HS-27A (cell line): ENCODE data around the gene ELF3.
"Not testable (repeated sequence)": the region's sequence is repeated elsewhere in the genome, so short reads cannot be mapped to it uniquely, and the experiment has no call there.

ENCODE experiments used
- DNase-seq: peaks from one replicate; pipeline ENCODE4 v3.0.0-alpha.2; 2012; ENCODE audit warnings: low read depth, missing footprints

ELF3 gene

DNA sequence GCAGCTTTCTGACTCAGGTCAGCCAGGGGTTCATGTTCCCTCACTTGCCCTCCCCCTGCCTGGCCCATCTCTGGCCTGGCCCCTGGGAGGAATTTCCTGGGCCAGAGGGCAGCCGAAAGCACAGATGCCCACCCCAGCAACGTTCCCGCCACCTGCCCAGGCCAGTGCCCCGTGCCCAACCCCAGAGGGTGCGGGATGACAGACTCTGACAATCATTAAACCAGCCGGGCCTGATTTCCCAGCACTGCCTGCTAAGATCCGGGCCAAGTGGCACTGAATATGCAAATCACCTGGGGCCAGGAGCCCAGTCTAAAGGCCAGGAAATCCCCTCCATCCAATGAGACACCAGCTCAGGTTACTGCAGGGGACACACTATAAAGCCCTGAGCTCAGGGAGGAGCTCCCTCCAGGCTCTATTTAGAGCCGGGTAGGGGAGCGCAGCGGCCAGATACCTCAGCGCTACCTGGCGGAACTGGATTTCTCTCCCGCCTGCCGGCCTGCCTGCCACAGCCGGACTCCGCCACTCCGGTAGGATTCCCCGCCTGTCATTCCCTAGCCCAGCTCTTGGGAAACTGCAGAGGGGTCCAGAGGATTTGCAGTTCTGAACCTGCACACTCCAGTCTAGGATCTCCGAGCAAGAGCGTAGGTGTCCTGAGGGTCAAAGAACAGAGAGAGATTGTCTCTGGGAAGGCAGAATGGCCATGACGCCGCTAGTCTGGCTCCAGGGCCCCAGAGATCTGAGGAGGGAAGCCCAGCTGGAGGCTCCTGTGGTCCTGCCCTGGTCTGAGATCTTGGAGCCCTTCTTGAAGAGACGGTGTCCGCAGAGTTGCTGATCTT, at the start of gene ELF3:
ELF3 (plus strand) TSS at position 408 of the 836 bp plus-strand sequence. CDS start 550 bp downstream, outside the sequence.
- no peak for DNase-seq

DNA sequence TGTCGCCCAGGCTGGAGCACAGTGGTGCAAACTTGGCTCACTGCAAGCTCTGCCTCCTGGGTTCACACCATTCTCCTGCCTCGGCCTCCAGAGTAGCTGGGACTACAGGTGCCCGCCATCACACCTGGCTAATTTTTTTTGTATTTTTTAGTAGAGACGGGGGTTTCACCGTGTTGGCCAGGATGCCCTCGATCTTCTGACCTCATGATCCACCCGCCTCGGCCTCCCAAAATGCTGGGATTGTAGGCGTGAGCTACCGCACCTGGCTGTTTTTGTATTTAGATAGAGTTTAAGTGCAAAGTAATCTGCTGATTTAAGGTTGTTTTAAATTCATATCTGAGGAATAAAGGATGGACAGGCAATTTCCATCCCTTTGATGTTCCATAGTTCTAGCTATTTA, 48.0 kb upstream of the ELF3 start:
- DNase-seq, result not testable (repeated sequence)

DNA sequence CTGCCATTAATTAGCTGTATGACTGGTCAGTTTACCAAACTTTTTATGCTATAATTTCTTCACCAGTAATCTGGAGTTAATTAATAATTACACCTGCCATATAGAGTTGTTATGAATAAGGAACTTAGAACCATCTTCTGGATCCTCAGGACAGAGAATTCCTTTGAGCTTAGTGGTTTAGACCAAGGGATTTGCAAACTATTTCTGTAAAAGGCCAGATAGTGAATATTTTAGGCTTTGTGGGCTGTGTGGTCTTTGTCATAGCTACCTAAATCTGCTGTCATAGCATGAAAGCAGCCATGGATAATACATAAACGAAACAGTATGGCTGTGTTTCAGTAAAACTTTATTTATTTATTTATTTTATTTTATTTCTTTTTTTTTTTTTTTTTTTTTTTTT, 46.1 kb upstream of the ELF3 start:
- peak; percentile 30 for DNase-seq

DNA sequence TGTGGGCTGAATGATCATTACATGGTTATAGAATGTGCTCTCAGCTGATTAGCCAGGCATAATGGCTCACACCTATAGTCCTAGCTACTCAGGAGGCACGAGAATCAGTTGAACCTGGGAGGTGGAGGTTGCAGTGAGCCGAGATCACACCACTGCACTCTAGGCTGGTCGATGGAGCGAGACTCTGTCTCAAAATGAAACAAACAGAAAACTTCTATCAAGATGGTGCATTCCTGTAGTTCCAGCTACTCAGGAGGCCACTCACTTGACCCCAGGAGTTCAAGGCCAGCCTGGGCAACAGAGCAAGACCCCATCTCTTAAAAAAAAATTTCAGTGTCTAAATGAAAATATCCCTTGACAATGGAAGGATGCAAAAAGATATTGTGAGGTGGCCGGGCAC, 44.2 kb upstream of the ELF3 start:
- no peak for DNase-seq

DNA sequence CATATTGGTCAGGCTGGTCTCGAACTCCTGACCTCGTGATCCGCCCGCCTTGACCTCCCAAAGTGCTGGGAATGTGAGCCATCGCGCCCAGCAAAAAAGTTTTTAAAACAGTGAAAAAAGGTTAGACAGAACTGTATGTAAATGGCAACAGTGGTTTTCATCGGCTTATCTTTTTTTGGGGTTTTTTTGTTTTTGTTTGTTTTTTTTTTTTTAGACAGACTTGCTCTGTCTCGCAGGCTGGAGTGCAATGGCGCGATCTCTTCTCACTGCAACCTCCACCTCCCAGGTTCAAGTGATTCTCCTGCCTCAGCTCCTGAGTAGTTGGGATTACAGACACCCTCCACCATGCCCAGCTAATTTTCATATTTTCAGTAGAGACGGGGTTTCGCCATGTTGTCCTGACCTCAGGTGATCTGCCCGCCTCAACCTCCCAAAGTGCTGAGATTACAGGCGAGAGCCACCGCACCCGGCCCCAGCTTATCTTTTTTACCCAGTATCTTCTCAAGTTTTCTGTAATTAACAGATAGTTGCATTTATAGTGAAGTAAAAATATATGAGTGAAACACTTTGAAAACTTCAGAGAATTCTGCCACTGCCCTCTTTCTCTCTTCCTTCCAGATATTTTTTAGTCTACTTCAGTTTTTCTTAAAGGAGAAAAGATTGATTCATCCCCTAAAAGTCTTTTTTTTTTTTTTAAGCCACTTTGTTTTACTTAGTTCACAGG, 42.0 kb upstream of the ELF3 start:
- no peak for DNase-seq

DNA sequence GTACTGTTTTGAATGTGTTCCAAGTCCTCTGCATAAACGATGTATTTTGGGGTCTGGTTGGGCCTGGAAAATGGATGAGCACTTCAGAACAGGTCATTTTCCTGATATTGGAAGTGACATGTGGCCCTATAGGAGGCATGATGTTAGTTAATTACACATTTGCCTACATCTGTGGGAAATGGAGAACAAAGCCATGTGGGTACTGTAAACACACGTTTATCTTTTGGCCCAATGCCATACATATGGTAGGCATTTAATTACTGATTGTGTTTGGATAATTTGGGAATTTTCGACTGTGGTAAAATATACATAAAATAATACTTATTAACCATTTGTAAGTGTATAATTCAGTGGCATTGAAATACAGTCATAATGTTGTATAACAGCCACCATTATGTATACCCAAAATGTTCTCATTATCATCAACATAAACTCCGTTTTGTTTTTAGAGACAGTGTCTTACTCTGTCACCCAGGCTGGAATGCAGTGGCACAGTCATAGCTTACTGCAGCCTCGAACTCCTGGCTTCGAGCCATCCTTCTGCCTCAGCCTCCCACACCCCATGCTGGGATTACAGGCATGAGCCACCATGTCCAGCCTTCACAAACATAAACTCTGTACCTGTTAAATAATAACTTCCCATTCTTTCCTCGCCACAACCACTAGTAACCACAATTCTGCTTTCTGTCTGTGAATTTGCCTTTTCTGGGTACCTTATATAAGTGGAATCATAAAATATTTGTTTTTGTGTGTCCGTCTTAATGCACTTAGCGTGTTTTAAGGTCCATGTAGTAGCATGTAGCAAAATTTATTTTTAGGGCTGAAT, 39.8 kb upstream of the ELF3 start:
- DNase-seq, result no peak

DNA sequence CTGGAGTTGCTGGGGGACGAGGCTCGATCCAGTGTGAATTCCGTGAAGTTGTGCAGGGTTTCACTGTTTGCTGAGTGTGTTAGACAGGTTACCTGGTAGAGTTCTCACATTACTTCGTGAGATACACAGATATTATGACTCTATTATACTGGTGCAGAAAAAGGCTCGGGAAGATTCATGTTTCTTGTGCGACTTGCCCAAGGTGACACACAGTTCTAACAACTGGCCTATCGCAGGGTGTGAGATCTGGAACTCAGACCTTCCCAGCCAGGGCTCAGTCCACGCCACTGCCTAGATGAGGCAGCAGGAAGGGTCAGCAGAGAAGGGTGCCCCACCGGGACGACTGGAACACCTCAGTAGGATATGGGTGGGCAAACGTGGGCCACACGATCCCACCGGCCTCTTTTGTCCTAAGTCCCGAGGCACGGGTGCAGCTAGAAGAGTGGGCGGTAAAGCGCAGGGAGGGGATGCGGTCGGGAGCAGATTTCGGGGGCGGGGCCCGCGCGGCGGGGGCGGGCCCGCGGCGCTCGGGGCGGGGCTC, 28.2 kb upstream of the ELF3 start:
- DNase-seq, result no peak

DNA sequence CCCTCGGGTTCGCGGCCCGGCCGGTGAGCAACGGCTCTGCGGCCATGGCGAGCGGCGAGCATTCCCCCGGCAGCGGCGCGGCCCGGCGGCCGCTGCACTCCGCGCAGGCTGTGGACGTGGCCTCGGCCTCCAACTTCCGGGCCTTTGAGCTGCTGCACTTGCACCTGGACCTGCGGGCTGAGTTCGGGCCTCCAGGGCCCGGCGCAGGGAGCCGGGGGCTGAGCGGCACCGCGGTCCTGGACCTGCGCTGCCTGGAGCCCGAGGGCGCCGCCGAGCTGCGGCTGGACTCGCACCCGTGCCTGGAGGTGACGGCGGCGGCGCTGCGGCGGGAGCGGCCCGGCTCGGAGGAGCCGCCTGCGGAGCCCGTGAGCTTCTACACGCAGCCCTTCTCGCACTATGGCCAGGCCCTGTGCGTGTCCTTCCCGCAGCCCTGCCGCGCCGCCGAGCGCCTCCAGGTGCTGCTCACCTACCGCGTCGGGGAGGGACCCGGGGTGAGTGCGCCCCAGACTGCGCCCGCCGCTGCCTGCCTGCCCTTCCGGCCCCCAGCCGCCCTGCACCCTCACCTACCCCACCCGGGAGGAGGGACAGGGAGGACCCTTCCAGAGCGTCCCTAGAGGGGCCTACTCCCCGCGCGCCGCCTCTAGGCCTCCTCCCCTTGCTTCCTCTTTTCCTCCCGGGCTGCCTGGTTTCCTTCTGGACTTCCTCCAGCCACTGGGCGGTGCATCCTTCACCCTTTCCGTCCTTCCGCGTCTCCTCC, 27.6 kb upstream of the ELF3 start, which contains the start of gene RNPEP:
RNPEP (plus strand) TSS at position 26 of the 757 bp plus-strand sequence; CDS start at position 45, 19 bp downstream.
- peak; percentile 45 for DNase-seq

DNA sequence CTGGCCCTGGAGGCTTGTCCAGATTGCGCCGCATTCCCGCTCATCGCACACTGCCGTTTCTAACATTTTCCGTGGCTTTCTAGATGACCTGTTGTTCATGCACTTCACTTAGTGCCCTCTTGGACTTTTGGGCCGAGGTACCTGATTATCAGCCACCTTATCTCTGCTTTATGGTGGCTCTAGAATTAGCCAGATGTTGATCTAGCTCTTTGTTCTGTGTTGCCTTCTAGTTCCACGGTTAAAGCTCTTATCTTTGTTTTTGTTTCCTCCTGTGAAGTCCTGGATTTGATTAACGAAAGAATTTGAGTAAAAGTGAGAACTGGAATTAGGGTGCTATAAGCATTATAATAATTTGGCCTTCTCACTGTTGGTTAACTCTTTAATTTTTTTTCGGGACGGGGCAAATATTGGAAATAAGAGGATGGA, 27.0 kb upstream of the ELF3 start:
- DNase-seq, result no peak

DNA sequence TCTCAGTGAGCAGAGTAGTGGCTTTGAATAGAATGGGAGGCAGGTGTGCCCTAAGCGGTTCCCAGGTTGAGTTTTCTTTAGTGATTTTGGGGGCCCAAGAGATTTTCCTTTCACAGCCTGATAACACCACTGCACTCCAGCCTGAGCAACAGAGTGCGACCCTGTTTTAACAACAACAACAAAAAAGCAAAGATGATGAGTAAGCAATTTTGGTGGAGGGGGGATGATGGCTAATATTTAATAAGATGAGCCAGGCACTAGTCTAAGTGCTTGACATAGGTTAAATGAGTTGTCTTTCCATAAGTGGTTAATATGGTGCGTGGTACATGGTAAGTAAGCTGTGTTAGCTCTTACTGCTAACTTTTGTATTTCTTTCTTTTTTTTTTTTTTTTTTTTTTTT, 25.9 kb upstream of the ELF3 start:
- DNase-seq, result no peak

DNA sequence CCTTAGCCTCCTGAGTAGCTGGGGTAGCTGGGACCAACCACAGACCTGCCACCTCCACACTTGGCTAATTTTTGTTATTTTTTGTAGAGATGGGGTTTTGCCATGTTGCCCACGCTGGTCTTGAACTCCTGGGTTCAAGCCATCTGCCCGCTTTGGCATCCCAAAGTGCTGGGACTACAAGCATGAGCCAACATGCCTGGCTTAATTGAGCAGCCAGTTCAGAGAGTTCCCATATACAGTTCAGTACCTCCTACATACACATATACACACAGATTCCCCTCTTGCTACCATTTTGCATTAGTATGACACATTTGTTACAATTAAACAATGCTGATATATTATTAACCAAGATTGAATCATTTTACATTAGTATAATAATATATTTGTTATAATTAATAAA, 25.0 kb upstream of the ELF3 start:
- no peak for DNase-seq

DNA sequence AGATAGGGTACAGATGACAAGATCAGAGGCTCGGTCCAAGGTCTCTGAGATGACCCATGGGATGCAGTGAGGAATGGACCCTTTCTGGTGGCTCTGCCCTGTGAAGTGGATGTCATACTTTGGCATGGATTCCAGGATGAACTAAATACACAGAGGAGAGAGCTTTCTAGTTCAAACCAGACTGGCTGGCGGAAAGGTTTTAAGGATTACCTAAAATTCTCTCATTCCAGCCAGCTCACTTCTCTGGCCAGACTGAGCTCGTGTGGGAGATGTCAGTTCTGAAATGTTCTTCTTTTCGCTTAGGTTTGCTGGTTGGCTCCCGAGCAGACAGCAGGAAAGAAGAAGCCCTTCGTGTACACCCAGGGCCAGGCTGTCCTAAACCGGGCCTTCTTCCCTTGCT, 21.8 kb upstream of the ELF3 start:
- DNase-seq, result no peak

DNA sequence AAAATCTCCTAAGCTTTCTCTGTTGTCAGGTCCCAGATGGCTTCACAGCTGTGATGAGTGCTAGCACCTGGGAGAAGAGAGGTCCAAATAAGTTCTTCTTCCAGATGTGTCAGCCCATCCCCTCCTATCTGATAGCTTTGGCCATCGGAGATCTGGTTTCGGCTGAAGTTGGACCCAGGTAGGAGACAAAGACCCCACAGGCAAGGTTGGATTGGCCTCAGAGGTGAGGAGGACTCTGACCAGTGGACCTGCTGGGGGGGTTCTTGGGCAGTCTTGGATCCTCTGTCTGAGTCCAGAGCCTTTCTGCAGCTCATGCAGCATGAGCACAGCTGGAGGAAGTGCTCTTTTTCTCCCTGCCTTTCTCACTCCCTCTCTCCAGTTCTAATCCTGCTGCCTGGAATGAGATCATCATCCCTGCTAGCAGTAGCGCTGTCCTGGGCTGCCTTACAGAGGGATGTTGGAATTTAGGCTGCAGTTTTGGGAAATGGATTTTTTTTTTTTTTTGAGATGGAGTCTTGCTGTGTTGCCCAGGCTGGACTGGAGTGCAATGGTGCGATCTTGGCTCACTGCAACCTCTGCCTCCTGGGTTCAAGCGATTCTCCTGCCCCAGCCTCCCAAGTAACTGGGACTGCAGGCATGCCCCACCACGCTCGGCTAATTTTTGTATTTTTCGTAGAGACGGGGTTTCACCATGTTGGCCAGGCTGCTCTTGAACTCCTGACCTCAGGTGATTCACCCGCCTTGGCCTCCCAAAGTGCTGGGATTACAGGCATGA, 20.8 kb upstream of the ELF3 start:
- DNase-seq, result no peak

DNA sequence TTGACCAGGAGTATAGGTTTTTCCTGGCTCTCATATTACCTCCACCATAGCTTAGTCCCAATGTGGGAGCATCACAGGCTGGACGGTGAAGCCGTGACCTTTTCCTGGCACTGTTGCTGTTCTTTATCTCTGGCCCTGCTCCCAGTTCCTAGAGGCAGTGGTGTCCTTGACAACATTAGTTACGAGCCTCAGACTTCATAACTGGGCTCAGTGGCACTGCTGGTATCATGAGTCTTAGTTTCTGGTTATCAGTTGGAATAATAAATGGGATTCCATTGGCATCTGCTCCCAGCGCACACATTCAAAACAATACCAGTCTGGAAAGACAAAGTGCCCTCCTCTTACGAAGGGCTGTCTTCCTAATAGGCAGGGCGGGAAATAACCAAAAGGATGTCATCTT, 20.0 kb upstream of the ELF3 start:
- no peak for DNase-seq

DNA sequence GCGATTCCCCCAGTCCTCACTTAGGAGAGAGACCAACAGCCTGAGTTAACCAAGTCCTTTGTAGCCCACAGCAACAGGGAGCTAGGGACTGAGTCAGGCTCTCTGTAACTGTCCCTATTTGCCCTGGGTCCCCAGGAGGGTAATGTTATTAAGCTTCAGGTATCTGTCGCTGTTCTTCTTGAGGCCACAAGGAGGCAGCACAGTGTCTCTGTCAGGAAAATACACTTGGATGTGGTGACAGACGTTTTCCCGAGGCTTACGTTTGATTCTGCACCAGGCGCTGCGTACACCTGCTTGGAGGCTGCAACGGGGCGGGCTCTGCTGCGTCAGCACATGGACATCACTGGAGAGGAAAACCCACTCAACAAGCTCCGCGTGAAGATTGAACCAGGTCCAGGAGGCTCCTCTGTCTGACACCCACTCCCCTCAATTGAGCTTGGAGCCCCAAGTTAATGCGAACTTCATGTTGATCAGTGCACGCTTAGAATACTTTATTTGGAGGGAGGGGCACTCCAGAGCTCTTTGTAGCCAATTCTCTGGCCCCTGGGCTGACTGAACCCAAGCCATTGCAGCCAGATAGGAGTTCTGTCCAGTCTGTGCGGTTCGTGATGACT, 10.7 kb upstream of the ELF3 start:
- no peak for DNase-seq

DNA sequence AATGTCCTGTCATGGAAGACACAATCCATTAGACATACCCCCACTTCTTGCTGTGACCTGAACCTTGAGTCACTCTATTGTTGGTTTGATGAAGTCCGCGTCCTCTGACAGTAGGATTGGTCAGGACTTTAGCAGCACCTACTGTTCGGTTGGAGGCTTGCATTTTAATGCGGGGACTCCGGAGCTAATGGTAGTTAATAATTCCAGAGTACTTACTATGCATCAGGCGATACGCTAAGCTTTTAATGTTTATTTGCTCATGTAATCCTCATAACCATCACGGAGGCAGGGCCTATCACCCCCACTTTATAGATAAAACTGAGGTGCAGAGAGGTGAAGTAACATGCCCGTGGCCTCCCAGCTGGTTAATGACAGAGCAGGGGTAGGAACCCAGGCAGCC, 7.9 kb upstream of the ELF3 start:
- no peak for DNase-seq

DNA sequence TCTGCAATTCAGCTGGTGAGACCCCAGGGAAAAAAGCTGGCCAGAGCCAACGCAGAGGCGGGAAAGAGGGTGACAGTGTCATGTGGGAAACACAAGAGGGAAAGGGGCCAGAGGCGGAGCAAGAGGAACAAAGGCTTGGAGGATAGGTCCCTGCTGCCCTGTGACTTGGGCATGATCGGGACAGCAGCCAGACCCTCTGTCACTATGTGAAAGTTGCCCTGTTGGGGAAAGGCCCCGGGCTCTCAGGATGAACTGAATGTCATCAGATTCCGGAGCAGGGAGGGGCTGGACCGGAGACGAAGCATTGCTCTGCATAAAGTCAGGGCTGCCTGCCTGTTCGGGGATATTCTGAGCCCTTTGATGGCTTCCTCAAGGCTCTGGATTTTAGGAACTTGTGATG, 5.7 kb upstream of the ELF3 start:
- no peak for DNase-seq

DNA sequence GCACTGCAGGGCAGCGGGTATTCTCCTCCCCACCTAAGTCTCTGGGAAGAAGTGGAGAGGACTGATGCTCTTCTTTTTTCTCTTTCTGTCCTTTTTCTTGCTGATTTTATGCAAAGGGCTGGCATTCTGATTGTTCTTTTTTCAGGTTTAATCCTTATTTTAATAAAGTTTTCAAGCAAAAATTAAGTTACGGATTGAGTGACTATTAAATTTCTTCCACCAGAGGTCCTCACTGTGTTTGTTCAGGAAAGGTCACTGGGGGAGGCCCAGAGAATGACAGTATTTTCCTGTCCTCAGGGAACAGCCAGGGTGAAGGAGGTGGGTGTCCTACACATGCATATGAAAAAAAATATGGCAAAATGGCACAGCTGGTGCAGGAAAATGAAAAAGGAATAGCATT, 4.4 kb upstream of the ELF3 start:
- no peak for DNase-seq

DNA sequence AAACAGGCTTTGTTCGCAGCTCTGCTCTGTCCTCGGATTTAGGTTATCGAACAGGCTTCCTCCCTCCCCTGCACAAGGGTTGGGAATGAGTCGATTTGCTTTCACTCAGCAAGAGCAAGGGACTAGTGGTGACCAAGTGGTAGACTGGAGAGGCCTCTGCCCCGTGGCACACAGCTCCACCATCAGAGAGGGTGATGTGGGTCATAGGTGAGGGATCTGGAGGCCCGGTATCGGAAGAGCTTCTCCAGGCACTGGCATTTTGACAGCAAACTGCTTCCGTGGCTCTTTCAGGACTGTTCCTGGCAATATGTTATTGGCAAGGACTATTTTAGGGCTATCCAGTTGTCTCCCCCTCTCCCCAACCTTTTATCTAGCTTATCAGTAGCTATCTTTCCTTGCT, 3.1 kb upstream of the ELF3 start:
- DNase-seq, result no peak

DNA sequence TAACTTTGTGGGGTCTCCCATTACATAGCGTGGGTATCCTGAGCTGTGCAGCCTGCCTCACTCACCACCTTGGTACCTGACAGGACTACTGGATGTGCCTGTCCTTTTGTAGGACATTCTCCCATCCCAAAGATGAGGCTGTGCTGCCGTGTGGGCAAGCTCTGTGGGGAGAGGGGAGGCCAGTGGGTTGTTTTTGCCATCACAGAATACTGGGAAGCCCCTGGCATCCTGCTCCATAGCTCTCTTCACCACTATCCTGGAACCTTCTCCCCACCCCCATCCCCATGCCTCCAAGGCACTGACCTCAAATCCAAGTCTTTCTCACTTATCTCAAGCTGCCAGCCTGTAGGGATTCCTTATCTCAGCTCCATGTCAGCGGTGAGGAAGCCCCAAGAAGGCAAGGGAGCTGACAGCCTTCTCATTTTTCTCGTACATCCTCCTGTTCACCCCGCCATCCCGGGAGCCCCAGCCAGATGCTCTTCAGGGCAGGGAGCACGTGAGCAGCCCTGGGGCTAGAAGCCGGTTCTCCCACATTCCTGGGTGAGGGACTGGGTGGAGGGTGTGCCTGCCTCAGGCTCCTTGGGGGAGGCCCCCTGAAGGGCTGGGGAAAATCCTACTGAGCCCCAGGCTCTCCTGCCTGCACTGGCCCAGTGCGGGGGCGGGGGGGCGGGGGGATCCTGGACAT, 2.4 kb upstream of the ELF3 start:
- DNase-seq, result no peak
